GM21619 (cell line): ENCODE data around the gene UBXN4.
"Not testable (repeated sequence)": the region's sequence is repeated elsewhere in the genome, so short reads cannot be mapped to it uniquely, and the experiment has no call there.

Experiments
- ATAC-seq: cut with Tn5 transposase; IDR thresholded peaks from one replicate; pipeline ENCODE4 v1.9.1; 2021; ENCODE audit not compliant: unreplicated experiment

Gene UBXN4

GRCh38 chr2:135800513-135801460 is 59.1 kb downstream of the UBXN4 start:
- no peak for ATAC-seq

GRCh38 chr2:135802350-135802749 is 60.7 kb downstream of the UBXN4 start:
- ATAC-seq, result no peak

DNA sequence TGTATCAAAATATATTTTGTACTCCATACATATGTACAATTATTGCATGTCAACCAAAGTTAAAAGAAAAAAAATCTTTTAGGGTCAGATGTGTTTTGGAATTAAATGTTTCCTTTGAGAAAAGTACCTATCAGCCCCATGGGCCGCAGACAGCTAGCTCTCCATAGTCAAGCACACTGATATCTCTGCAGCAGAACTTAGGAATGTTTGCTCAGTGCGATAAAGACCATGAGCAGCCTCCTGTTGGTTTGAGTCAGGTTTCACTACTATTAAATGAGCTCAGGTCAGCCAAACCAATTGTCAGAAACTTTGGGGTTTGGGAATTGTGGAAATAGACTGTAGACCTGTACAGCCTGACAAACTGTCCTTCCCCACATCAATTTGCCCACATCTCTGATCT is 61.6 kb downstream of the UBXN4 start:
- no peak for ATAC-seq

DNA sequence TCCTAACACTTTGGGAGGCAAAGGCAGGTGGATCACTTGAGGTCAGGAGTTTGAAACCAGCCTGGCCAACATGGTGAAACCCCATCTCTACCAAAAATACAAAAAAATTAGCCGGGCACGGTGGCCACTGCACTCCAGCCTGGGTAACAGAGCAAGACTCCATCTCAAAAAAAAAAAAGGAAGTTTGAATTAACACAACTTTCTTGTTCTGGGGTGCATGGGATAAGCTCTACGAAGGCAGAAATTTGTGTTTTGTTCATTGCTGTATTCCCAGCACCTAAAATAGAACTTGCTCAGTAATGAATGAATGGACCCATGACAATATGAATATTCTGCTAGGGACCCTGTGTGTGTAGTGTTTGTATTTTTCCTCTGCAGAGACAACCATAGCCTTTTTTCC is 66.2 kb downstream of the UBXN4 start:
- ATAC-seq, result not testable (repeated sequence)

GRCh38 chr2:135812907-135813511 is 71.4 kb downstream of the UBXN4 start:
- no peak for ATAC-seq

DNA sequence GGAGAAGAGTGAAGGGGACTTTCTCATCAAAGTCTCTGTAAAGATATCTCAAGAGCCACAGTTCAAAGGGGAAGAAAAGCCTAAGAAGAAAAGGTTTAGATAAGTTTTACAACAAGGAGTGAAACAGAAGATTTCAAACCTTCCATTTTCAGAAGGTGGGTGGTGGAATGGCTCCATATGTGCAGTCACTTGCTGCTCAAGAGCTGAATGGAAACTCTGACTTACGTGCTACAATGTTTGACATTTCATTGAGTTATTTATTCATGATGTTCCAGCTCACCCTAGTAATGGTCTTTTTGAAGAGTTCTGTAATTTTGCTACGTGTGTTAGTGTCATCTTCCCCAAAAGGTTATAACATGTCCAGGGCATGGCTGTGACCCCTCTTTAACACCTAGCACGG is 73.6 kb downstream of the UBXN4 start:
- no peak for ATAC-seq

GRCh38 chr2:135817466-135817865 is 75.8 kb downstream of the UBXN4 start:
- ATAC-seq, result no peak

- no peak for ATAC-seq
These were observed 76.3 kb downstream of the UBXN4 start for GRCh38 chr2:135817951-135818350.

GRCh38 chr2:135818937-135819610 is 77.4 kb downstream of the UBXN4 start:
- no peak for ATAC-seq

- ATAC-seq, result peak; percentile 91
These were observed 78.5 kb downstream of the UBXN4 start for GRCh38 chr2:135820003-135820618.

DNA sequence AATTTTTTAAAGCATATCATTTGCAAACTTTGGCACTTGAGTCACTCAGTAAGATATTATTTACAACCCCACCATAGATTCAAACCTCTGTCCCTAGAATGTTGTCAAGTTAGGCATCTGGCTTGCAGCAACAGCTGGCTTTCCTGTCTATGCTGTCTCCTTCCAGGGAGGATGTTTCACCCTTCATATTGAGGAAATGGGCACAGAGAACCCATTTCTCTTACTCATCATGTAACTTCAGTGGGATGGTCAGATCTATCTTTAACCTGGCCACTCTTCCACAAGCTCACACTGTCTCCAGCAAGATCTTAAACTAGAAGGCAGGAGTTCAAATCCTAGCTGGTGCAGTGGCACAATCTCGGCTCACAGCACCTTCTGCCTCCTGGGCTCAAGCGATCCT is 79.5 kb downstream of the UBXN4 start:
- no peak for ATAC-seq

DNA sequence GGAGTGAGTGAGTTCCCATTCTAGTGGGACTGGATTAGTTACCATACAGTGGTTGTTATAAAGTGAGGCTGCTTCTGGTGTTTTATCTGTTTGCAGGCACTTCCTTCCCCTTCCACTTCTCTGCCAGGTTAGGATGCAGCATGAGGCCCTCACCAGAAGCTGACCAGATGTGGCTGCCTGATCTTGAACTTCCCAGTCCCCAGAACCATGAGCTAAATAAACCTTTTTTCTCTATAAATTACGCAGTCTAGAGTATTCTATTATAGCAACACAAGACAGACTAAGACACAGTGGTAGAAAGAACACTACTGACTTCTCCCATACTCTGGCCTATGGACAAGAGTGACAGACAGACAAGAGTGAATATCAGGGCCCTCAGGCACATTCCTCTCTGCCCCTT is 81.2 kb downstream of the UBXN4 start:
- ATAC-seq, result no peak

- ATAC-seq, result no peak
These were observed 83.5 kb downstream of the UBXN4 start for GRCh38 chr2:135825131-135825530.

GRCh38 chr2:135825550-135826176 is 84.0 kb downstream of the UBXN4 start:
- no peak for ATAC-seq

DNA sequence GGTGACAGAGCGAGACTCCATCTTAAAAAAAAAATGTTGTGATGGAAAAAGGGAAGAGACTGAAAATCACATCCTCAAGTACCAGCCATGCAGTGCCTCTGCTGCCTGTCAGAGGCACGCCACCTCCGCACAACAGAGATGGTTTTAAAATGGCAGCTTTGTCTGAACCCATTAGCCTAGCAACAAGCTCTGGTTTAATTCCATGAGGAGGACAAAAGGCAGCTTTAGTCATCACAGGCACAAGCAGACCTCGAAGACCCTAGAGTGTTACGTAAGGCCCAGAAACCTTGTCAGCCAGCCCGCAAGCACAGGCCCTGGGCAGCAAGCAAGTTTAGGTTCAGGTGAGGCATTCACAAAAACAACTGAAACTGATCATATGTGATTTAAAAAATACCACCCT is 84.9 kb downstream of the UBXN4 start:
- ATAC-seq, result no peak

DNA sequence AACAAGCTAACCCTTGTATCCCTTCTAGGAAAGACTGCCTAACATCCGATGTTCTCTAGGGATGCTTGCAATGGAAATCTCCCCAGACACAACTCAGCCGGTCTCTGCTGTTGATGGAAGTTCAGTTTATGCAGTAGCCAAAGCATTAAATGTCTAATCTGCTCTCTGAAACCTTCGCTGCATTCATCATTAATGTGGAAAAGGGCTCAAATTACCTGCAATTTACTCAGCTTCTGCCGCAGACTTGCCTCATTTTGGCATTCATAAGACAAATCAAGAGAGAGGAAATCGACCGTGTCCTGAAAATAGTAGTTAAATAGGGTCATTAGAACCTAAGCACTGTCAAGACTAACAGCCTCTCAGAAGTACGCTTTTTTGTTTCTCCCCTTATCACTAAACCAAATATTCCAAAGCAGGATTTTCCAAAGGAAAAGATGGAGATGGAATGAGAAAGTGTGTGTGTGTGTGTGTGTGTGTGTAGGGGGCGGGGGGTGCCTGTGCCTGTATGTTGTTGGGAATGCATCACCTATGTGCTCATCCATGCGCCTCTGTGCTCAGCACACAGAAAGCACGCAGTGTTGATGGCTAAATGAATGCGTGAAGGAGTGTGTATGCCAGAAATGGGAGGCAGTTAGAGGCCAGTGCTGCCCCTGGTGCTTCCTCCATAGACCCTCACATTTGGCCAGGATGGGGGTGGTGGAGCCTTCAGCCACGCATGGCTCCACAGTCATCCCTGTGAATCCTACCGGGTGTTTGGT is 87.9 kb downstream of the UBXN4 start:
- ATAC-seq, result no peak

DNA sequence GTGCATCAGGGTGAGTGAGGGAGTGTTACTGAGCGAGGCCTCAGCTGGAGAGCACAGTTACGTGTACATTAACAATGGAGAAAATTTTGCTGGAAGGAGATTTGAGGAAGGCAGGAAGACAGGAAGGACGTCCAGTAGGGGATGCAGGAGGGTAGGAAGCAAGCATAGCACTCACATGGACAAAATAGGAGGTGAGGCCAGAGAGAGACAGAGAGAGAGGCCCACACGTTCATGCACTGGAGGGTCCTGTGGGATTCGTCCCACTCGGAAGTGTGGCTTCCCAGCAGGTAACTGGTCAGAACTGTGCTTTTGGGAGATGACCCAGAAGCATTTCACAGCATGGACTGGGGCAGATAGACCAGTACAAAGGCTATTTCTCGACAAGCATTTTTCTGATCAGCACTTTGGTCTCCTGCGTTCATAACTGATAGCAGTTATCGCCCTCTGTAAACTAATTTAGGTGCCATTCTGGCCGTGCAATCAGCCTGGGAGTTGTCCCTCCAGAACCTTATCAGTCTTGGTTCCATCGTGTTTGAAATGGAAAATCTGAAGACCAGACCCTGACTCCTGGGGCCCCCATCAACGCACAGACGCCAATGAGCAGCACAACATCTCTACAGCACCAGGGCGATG is 89.6 kb downstream of the UBXN4 start:
- no peak for ATAC-seq

DNA sequence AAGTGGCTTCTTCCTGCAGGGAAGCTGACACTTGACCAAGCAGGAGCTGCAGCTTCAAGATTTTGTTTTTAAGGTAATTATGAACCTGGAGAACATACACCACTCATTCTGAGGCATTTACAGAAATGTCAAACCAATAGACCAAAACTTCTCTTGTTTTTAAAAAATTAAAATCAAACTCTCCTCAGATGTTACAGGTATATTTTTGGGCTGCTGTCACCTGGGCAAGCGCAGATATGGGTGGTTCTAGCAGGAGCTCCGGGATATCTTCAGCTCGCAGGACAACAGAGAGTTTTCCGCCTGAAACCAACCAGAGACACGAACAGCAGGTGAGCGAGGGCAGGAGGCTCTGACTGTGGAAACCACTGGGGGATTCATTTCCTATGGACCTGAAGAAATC is 91.2 kb downstream of the UBXN4 start:
- ATAC-seq, result no peak
